ENCODE results near the gene SUPT3H.

The SUPT3H gene

DNA sequence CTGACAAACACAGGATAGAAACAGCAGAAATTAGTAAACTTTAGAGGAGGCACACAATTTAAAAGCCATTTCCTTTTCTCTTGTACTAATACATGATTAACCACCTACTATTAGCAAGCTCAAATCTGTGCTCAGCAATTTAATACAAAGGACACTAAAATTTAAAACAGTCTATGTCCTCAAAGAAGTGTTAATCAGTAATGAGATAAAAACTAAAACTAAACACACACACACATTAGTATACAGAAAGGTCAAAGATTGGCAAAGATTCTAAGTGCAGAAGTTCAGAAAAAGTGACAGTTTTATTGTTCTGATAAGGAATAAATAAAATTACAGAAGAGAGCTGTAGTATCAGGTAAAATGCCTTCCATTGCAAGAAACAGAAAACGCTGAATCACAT lies 123.5 kb downstream of the SUPT3H start:
- intact Hi-C loops (cut with DNase I; ENCODE audit: low total_unique reads), result no loop called here
- DNase-seq, result no peak

DNA sequence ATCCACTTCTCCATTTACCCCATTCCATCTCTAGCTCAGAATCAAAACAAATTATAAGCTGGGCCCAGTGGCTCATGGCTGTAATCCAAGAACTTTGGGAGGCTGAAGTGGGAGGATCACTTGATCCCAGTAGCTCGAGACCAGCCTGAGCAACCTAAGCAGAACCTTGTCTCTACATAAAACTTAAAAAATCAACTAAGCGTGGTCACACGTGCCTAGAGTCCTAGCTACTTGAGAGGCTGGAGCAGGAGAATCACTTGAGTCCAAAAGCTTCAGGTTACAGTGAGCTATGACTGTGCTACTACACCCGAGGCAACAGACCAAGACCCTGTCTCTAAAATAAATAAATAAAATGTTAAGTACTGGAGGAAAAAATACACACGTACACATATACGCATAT lies 124.3 kb downstream of the SUPT3H start:
- no peaks in the 10 kb centered on the region for H3K4me1 ChIP-seq
- TF ChIP-seq, protein P1, sequence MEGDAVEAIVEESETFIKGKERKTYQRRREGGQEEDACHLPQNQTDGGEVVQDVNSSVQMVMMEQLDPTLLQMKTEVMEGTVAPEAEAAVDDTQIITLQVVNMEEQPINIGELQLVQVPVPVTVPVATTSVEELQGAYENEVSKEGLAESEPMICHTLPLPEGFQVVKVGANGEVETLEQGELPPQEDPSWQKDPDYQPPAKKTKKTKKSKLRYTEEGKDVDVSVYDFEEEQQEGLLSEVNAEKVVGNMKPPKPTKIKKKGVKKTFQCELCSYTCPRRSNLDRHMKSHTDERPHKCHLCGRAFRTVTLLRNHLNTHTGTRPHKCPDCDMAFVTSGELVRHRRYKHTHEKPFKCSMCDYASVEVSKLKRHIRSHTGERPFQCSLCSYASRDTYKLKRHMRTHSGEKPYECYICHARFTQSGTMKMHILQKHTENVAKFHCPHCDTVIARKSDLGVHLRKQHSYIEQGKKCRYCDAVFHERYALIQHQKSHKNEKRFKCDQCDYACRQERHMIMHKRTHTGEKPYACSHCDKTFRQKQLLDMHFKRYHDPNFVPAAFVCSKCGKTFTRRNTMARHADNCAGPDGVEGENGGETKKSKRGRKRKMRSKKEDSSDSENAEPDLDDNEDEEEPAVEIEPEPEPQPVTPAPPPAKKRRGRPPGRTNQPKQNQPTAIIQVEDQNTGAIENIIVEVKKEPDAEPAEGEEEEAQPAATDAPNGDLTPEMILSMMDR (IDR thresholded peaks at IDR 0.05), result no peak
- intact Hi-C loops (cut with DNase I; ENCODE audit: low total_unique reads), result no loop called here
- H3K36me3 ChIP-seq, result no peaks in the 10 kb centered on the region
- H3K4me3 ChIP-seq, result no peak overlapping the region
- no peaks in the 10 kb centered on the region for H3K9me3 ChIP-seq
- no peak overlapping the region for H3K27ac ChIP-seq
- no peak for DNase-seq
- H3K27me3 ChIP-seq, result no peaks in the 10 kb centered on the region

More for the DNA sequence above, 123.5 kb downstream of the SUPT3H start:
- TF ChIP-seq, protein P1 (IDR thresholded peaks at IDR 0.05), result no peak
- Histone ChIP-seq H3K4me1 (no peaks in the 10 kb centered on the region), H3K27me3 (no peaks in the 10 kb centered on the region), H3K27ac (no peak overlapping the region), H3K4me3 (no peak overlapping the region), H3K36me3 (no peaks in the 10 kb centered on the region), H3K9me3 (no peaks in the 10 kb centered on the region)

DNA sequence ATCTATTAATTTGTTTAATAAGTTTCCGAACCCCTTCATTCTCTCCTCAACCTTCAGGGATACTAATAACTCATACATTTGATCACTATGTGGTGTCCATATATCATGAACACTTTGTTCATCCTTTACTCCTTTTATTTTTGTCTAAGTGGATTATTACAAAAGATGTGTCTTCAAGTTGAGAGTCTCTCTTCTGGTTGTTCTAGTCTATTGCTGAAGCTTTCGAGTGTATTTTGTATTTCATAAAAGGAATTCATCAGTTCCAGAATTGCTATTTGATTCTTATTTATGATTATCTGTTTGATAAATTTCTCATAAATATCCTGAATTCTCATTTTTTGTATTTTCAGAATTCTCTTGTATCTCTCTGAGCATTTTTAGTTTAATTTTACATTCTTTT lies 146.1 kb downstream of the SUPT3H start:
- Histone ChIP-seq H3K36me3 (peaks cover 0 to 7% (median 0%) of the 10 kb centered on the region in 3 donors), H3K9me3 (peaks cover 0 to 24% (median 0%) of the 10 kb centered on the region in 3 donors), H3K4me1 (no peaks in the 10 kb centered on the region), H3K27ac (no peak overlapping the region), H3K27me3 (no peaks in the 10 kb centered on the region), H3K4me3 (no peak overlapping the region)
- TF ChIP-seq, protein P1 (IDR thresholded peaks at IDR 0.05), result no peak
- intact Hi-C loops (cut with DNase I; ENCODE audit: low total_unique reads), result no loop called here
- no peak for DNase-seq

DNA sequence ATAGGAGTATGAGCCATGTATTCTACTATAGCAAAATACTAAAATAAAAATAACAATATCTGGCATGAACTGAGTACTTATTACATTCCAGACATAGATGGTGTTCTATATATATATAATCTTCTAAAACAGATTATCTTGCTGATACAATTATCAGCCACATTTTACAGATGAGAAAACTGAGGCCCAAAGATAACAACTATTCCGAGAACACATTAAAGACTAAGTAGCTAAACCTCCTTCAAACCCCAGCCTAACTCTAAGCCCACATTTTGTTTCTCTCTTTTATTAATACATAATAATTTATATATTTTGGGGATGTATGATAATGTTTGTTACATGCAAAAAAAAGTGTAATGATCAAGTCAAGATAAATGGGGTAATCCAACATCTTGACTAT lies 148.3 kb downstream of the SUPT3H start:
- H3K27ac ChIP-seq, result no peak overlapping the region
- peaks cover 0 to 7% (median 0%) of the 10 kb centered on the region in 3 donors for H3K36me3 ChIP-seq
- no peaks in the 10 kb centered on the region for H3K27me3 ChIP-seq
- no peaks in the 10 kb centered on the region for H3K4me1 ChIP-seq
- no peak for DNase-seq
- intact Hi-C loops (cut with DNase I; ENCODE audit: low total_unique reads), result no loop called here
- TF ChIP-seq, protein P1 (IDR thresholded peaks at IDR 0.05), result no peak
- H3K4me3 ChIP-seq, result no peak overlapping the region
- H3K9me3 ChIP-seq, result peaks cover 0 to 24% (median 0%) of the 10 kb centered on the region in 3 donors

DNA sequence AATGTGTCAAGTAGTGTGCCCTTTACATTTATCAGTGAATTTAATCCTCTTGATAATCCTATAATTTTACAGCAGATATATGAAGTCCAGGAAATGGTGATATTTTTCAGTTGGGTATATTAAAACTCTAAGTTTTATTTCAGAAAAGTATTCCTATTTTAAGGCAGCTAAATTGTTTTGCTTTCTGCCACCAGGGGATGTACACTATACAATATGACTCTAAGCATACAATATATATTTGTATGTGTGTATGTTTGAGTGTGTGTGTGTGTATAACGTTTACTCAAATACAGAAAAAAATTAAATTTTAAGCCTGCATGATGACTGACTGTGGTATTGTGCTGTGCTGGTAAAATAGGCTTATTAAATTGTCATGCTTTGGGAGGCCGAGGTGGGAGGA lies 151.7 kb downstream of the SUPT3H start:
- DNase-seq, result no peak
- intact Hi-C loops (cut with DNase I; ENCODE audit: low total_unique reads), result no loop called here
- TF ChIP-seq, protein P1 (IDR thresholded peaks at IDR 0.05), result no peak
- H3K36me3 ChIP-seq, result no peaks in the 10 kb centered on the region
- no peak overlapping the region for H3K27ac ChIP-seq
- no peak overlapping the region for H3K4me3 ChIP-seq
- H3K27me3 ChIP-seq, result no peaks in the 10 kb centered on the region
- H3K9me3 ChIP-seq, result peaks cover 0 to 4% (median 0%) of the 10 kb centered on the region in 3 donors
- H3K4me1 ChIP-seq, result no peaks in the 10 kb centered on the region

DNA sequence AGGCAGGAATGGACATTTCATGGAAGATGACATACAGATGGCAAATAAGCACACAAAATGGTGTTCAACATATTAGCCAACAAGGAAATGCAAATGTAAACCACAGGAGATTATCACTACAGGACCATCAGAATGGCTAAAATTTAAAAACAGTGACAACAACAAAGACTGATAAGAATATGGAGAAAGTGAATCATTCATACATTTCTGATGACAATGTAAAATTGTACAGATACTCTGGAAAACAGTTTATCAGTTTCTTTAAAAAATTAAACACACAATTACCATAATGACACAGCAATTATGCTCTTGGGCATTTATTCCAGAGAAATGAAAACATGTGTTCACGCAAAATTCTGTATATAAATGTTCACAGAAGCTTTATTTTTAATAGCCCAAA lies 155.4 kb downstream of the SUPT3H start:
- no peak for DNase-seq
- intact Hi-C loops (cut with DNase I; ENCODE audit: low total_unique reads), result no loop called here
- Histone ChIP-seq H3K27me3 (no peaks in the 10 kb centered on the region), H3K27ac (no peak overlapping the region), H3K36me3 (no peaks in the 10 kb centered on the region), H3K4me3 (no peak overlapping the region), H3K9me3 (no peaks in the 10 kb centered on the region), H3K4me1 (no peaks in the 10 kb centered on the region)
- TF ChIP-seq, protein P1 (IDR thresholded peaks at IDR 0.05), result no peak

All from tibial artery (tissue), 4 donors.